ENCODE results near the gene KRTAP10-1. TPM values are rescaled to one million over a fixed set of nuclear protein-coding genes. Genes with fewer than 3 reads are reported as not detected.

KRTAP10-1 gene
- total and polyA plus RNA-seq, 2 of the 13 experiments (the other 11 are each of a cell fraction or from before 2014, with no cell fraction given), result not detected

- no peak; the same call in 2 of the 3 replicates for ATAC-seq
- CTCF ChIA-PET (ENCODE audit: low intra/inter-chr PET ratio, low total read pairs), result no interaction called here
- in situ Hi-C loops (cut with HindIII; ENCODE audit: extremely low pct_ligation_motif_present, low pct_unique_long_range_greater_than_20kb), result no loop called here
- no peaks in the 10 kb centered on the region for H4K20me1 ChIP-seq (ENCODE audit: insufficient read depth, low read length)
- H3K36me3 ChIP-seq (replicated peaks in 1 of 2; ENCODE audit: control insufficient read depth in 1 of 2, insufficient read depth in 2 of 2, low read length in 2 of 2), result no peaks in the 10 kb centered on the region
- intact Hi-C loops (cut with micrococcal nuclease; ENCODE audit: unreplicated experiment), result no loop called here
- no peak for DNase-seq (ENCODE audit: low spot score)
- 81% methylated on average over 12 of the region's 18 CpGs for WGBS (ENCODE audit: low lambda C conversion rate)
- H3K4me2 ChIP-seq (ENCODE audit: low read depth, low read length), result no peak overlapping the region
- no peak overlapping the region for H3K9ac ChIP-seq (ENCODE audit: insufficient read depth, low read depth, low read length)
- H3K4me1 ChIP-seq (ENCODE audit: insufficient read depth, low read length), result peaks cover 3% of the 10 kb centered on the region
- no peak overlapping the region for H2AFZ ChIP-seq (ENCODE audit: low read length)
- POLR2A ChIA-PET, result no interaction called here
- no peak overlapping the region for H3K27ac ChIP-seq (ENCODE audit: extremely low read length, insufficient read depth, low read length)
- H3K4me3 ChIP-seq (replicated peaks in 1 of 3; ENCODE audit: insufficient read depth in 1 of 3, low read depth in 2 of 3, low read length in 3 of 3), result no peak overlapping the region
- no TSS peak for BruUV-seq (replicated peaks)
- H3K9me3 ChIP-seq (ENCODE audit: low read length), result peaks cover 9% of the 10 kb centered on the region
- no peak for FAIRE-seq
- no peaks in the 10 kb centered on the region for H3K79me2 ChIP-seq (ENCODE audit: insufficient read depth, low read length)
- TF ChIP-seq SRSF9 (IDR thresholded peaks at IDR 0.05; ENCODE audit: borderline replicate concordance, insufficient read depth, low read depth, low read length, poor library complexity, severe bottlenecking) (no peak), GLMP (CRISPR knock-in tag; IDR thresholded peaks at IDR 0.05; ENCODE audit: borderline replicate concordance) (no peak), ZNF678 (CRISPR knock-in tag; IDR thresholded peaks at IDR 0.05) (no peak), SUZ12 (IDR thresholded peaks at IDR 0.05; ENCODE audit: low read depth, low read length) (no peak)
- no peaks in the 10 kb centered on the region; a peak in 1 of 5 replicates for H3K27me3 ChIP-seq (ENCODE audit: control insufficient read depth in 1 of 2, insufficient read depth in 2 of 2, low read length in 2 of 2)
These were observed 27.6 kb upstream of the KRTAP10-1 start for GRCh38 chr21:44567481-44568171.

- no peaks in the 10 kb centered on the region; a peak in 1 of 5 replicates for H3K27me3 ChIP-seq (ENCODE audit: control insufficient read depth in 1 of 2, insufficient read depth in 2 of 2, low read length in 2 of 2)
- FAIRE-seq, result no peak
- no peaks in the 10 kb centered on the region for H3K36me3 ChIP-seq (replicated peaks in 1 of 2; ENCODE audit: control insufficient read depth in 1 of 2, insufficient read depth in 2 of 2, low read length in 2 of 2)
- CTCF ChIA-PET (ENCODE audit: low intra/inter-chr PET ratio, low total read pairs), result no interaction called here
- 12% methylated on average over 1 of the region's 1 CpG for WGBS (ENCODE audit: low lambda C conversion rate)
- H3K4me1 ChIP-seq (ENCODE audit: insufficient read depth, low read length), result no peaks in the 10 kb centered on the region
- peaks cover 5% of the 10 kb centered on the region for H3K9me3 ChIP-seq (ENCODE audit: low read length)
- no peaks in the 10 kb centered on the region for H3K79me2 ChIP-seq (ENCODE audit: insufficient read depth, low read length)
- no peak for DNase-seq (ENCODE audit: low spot score)
- no peak overlapping the region for H3K27ac ChIP-seq (ENCODE audit: extremely low read length, insufficient read depth, low read length)
- BruUV-seq (replicated peaks), result no TSS peak
- H2AFZ ChIP-seq (ENCODE audit: low read length), result no peak overlapping the region
- no peak for ATAC-seq
- no peak overlapping the region for H3K9ac ChIP-seq (ENCODE audit: insufficient read depth, low read depth, low read length)
- no peaks in the 10 kb centered on the region for H4K20me1 ChIP-seq (ENCODE audit: insufficient read depth, low read length)
- in situ Hi-C loops (cut with HindIII; ENCODE audit: extremely low pct_ligation_motif_present, low pct_unique_long_range_greater_than_20kb) (no loop called here), intact Hi-C loops (cut with micrococcal nuclease; ENCODE audit: unreplicated experiment) (no loop called here)
- POLR2A ChIA-PET, result no interaction called here
- no peak overlapping the region for H3K4me2 ChIP-seq (ENCODE audit: low read depth, low read length)
- H3K4me3 ChIP-seq (replicated peaks in 1 of 3; ENCODE audit: insufficient read depth in 1 of 3, low read depth in 2 of 3, low read length in 3 of 3), result no peak overlapping the region
- TF ChIP-seq ZNF576 (CRISPR knock-in tag; IDR thresholded peaks at IDR 0.05) (no peak), IKZF1 (IDR thresholded peaks at IDR 0.05) (no peak), CBX5 (CRISPR knock-in tag; IDR thresholded peaks at IDR 0.05; ENCODE audit: borderline replicate concordance) (no peak), GATA4 (IDR thresholded peaks at IDR 0.05; ENCODE audit: borderline replicate concordance, low read depth) (no peak), ZBTB44 (CRISPR knock-in tag; IDR thresholded peaks at IDR 0.05) (no peak), ZNF205 (CRISPR knock-in tag; IDR thresholded peaks at IDR 0.05) (no peak), GATAD1 (CRISPR knock-in tag; IDR thresholded peaks at IDR 0.05) (no peak), PITX1 (CRISPR knock-in tag; IDR thresholded peaks at IDR 0.05) (no peak), ZNF10 (CRISPR knock-in tag; IDR thresholded peaks at IDR 0.05; ENCODE audit: borderline replicate concordance, low read depth) (no peak)
These were observed 26.4 kb upstream of the KRTAP10-1 start for GRCh38 chr21:44566403-44566802.

Measured in HepG2 (cell line).